Kidney (tissue), 22 donors: Measurements from ENCODE around the gene CDV3. TPM values are rescaled to one million over a fixed set of nuclear protein-coding genes. Genes with fewer than 3 reads are reported as not detected.
"Not testable (repeated sequence)": the region's sequence is repeated elsewhere in the genome, so short reads cannot be mapped to it uniquely, and the experiment has no call there.

Source experiments
- DNase-seq, 5 donors: peaks; one replicate each; pipeline ENCODE4 v3.0.0-alpha.2; 2013 to 2020
- FAIRE-seq: peaks from 2 replicates; lab custom pipeline; 2012; peaks lifted over from hg19 to GRCh38; lab: Jason Lieb, UNC
- H3K27ac ChIP-seq, 2 donors: one replicate each; pipeline ENCODE4 v1.7.0; 2013; ENCODE audit warnings: low read depth in 2 of 2, low read length in 2 of 2, inconsistent platforms in 1 of 2
- H3K27me3 ChIP-seq: one replicate; pipeline ENCODE4 v1.7.1; 2013; ENCODE audit warnings: low read length, inconsistent platforms; ENCODE audit not compliant: control insufficient read depth, insufficient read depth
- H3K36me3 ChIP-seq, 3 donors: one replicate each; pipeline versions ENCODE4 v1.7.0 to v1.7.1; 2013; ENCODE audit warnings: low read length in 3 of 3, control low read depth in 1 of 3, inconsistent platforms in 1 of 3; ENCODE audit not compliant: insufficient read depth in 3 of 3, control insufficient read depth in 2 of 3
- H3K4me1 ChIP-seq, 3 donors: one replicate each; pipeline versions ENCODE4 v1.7.0 to v1.7.1; 2013; ENCODE audit warnings: low read length in 3 of 3, inconsistent platforms in 1 of 3, low read depth in 1 of 3; ENCODE audit not compliant: control insufficient read depth in 2 of 3, insufficient read depth in 2 of 3
- H3K4me3 ChIP-seq, 3 donors: one replicate each; pipeline versions ENCODE4 v1.7.0 to v1.8.1; 2013; ENCODE audit warnings: low read length in 3 of 3, control low read depth in 1 of 3, inconsistent platforms in 1 of 3
- H3K9ac ChIP-seq, 3 donors: one replicate each; pipeline versions ENCODE4 v1.7.0 to v1.7.1; 2013; ENCODE audit warnings: low read length in 3 of 3, control low read depth in 1 of 3, inconsistent platforms in 1 of 3
- H3K9me3 ChIP-seq, 3 donors: one replicate each; pipeline versions ENCODE4 v1.7.0 to v1.7.1; 2013; ENCODE audit warnings: low read length in 3 of 3, control low read depth in 1 of 3, inconsistent platforms in 1 of 3; ENCODE audit not compliant: control insufficient read depth in 2 of 3, insufficient read depth in 1 of 3
- intact Hi-C: fragments of 100-400 bp; cut with DNase I; formaldehyde crosslinking; loops from one replicate; pipeline ENCODE4 v1.11.1; 2022
- long read RNA-seq, 10 donors: library from polyadenylated mRNA in 1 of 10; unstranded in 1 of 10; transcript quantifications; one replicate each; pipeline ENCODE4 v2.0.0 and lab custom pipeline, GENCODE V29; 2021 to 2026
- polyA plus RNA-seq: library from polyadenylated mRNA; stranded (reverse); fragments of 350-450 nt; fragmentation: Illumina TruSeq; extraction: RNeasy Lipid Tissue Mini Kit (QIAGEN cat#74804); gene quantifications from one replicate; pipeline ENCODE4 v1.2.3, GENCODE V29; 2014; ENCODE audit warnings: low read depth, low replicate concordance; ENCODE audit not compliant: insufficient read depth
- total RNA-seq: library from RNA; stranded (reverse); fragmentation: NEBNext Ultra II Directional; extraction: Animal tissue kit (Norgen Biotek cat#: 25700); gene quantifications from one replicate; pipeline ENCODE4 v1.2.1, GENCODE V29; 2021
- TF ChIP-seq, protein P1 (sequence below): IDR thresholded peaks from 3 replicates; pipeline ENCODE4 v1.5.1; 2012; ENCODE audit warnings: mild to moderate bottlenecking, moderate library complexity, borderline replicate concordance; ENCODE audit not compliant: insufficient read depth; ENCODE audit errors: extremely low read depth
- donor health status: control.
- donor health status: control.
- donor health status: control.
- donor health status: control.
- donor health status: control.
- donor health status: DM: yes; HTN: yes; CAD: no.
- donor health status: Normal renal cell carcinoma (clear cell type).

CDV3 gene, protein sequence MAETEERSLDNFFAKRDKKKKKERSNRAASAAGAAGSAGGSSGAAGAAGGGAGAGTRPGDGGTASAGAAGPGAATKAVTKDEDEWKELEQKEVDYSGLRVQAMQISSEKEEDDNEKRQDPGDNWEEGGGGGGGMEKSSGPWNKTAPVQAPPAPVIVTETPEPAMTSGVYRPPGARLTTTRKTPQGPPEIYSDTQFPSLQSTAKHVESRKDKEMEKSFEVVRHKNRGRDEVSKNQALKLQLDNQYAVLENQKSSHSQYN
- 154 TPM for total RNA-seq
- polyA plus RNA-seq = 53.2 TPM
- long read RNA-seq, donor 1, transcript CDV3-203 (5 exons, 955 nt) = major isoform, 9 of 87 reads
- long read RNA-seq, donor 1, partial matches to known transcripts = 75 of 87 reads
- long read RNA-seq, donor 1, other reads (novel, unspliced or antisense) = 0 of 87 reads
- long read RNA-seq, donor 2, transcript CDV3-203 (5 exons, 955 nt) = major isoform, 9 of 10 reads
- long read RNA-seq, donor 2, partial matches to known transcripts = 0 of 10 reads
- long read RNA-seq, donor 2, other reads (novel, unspliced or antisense) = 0 of 10 reads
- long read RNA-seq, donor 3, transcript CDV3-201 (5 exons, 3,307 nt) = minor isoform, 5 of 35 reads
- long read RNA-seq, donor 3, transcript CDV3-203 (5 exons, 955 nt) = major isoform, 15 of 35 reads
- long read RNA-seq, donor 3, partial matches to known transcripts = 13 of 35 reads
- long read RNA-seq, donor 3, other reads (novel, unspliced or antisense) = 0 of 35 reads
- long read RNA-seq, donor 4, transcript CDV3-203 (5 exons, 955 nt) = major isoform, 11 of 186 reads
- long read RNA-seq, donor 4, partial matches to known transcripts = 173 of 186 reads
- long read RNA-seq, donor 4, other reads (novel, unspliced or antisense) = 0 of 186 reads
- long read RNA-seq, donor 5 = 0 reads
- long read RNA-seq, donor 6, transcript CDV3-203 (5 exons, 955 nt) = major isoform, 11 of 14 reads
- long read RNA-seq, donor 6, partial matches to known transcripts = 0 of 14 reads
- long read RNA-seq, donor 6, other reads (novel, unspliced or antisense) = 0 of 14 reads
- long read RNA-seq, donor 7, transcript CDV3-201 (5 exons, 3,307 nt) = minor isoform, 23 of 136 reads
- long read RNA-seq, donor 7, transcript CDV3-203 (5 exons, 955 nt) = major isoform, 53 of 136 reads
- long read RNA-seq, donor 7, partial matches to known transcripts = 22 of 136 reads
- long read RNA-seq, donor 7, other reads (novel, unspliced or antisense) = 36 of 136 reads
- long read RNA-seq, donor 8, transcript CDV3-203 (5 exons, 955 nt) = major isoform, 14 of 30 reads
- long read RNA-seq, donor 8, partial matches to known transcripts = 14 of 30 reads
- long read RNA-seq, donor 8, other reads (novel, unspliced or antisense) = 0 of 30 reads
- long read RNA-seq, donor 9, transcript CDV3-203 (5 exons, 955 nt) = major isoform, 8 of 8 reads
- long read RNA-seq, donor 9, partial matches to known transcripts = 0 of 8 reads
- long read RNA-seq, donor 9, other reads (novel, unspliced or antisense) = 0 of 8 reads
- long read RNA-seq, donor 10, transcript CDV3-203 (5 exons, 955 nt) = major isoform, 14 of 29 reads
- long read RNA-seq, donor 10, partial matches to known transcripts = 12 of 29 reads
- long read RNA-seq, donor 10, other reads (novel, unspliced or antisense) = 0 of 29 reads

- DNase-seq = peak in 1 of 5 donors; percentile 89
- Histone ChIP-seq H3K9me3 (no peaks in the 10 kb centered on the region), H3K27ac (peak within 1 kb of the TSS; percentile 95), H3K4me1 (peaks cover 0 to 19% (median 18%) of the 10 kb centered on the region in 3 donors), H3K4me3 (peak within 1 kb of the TSS; percentile 83 to 95 (median 91)), H3K36me3 (peaks cover 0 to 9% (median 5%) of the 10 kb centered on the region in 3 donors), H3K9ac (peak within 1 kb of the TSS; percentile 76 to 97 (median 92)), H3K27me3 (no peaks in the 10 kb centered on the region)
- intact Hi-C loops = no loop called here
- no peak for FAIRE-seq
- TF ChIP-seq, protein P1, sequence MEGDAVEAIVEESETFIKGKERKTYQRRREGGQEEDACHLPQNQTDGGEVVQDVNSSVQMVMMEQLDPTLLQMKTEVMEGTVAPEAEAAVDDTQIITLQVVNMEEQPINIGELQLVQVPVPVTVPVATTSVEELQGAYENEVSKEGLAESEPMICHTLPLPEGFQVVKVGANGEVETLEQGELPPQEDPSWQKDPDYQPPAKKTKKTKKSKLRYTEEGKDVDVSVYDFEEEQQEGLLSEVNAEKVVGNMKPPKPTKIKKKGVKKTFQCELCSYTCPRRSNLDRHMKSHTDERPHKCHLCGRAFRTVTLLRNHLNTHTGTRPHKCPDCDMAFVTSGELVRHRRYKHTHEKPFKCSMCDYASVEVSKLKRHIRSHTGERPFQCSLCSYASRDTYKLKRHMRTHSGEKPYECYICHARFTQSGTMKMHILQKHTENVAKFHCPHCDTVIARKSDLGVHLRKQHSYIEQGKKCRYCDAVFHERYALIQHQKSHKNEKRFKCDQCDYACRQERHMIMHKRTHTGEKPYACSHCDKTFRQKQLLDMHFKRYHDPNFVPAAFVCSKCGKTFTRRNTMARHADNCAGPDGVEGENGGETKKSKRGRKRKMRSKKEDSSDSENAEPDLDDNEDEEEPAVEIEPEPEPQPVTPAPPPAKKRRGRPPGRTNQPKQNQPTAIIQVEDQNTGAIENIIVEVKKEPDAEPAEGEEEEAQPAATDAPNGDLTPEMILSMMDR = no peak
Measured at GRCh38 chr3:133573629-133574194, at the start of gene CDV3. Gene CDV3 (plus strand): TSS chr3:133573686. CDS start chr3:133574045, 359 bp downstream.

GRCh38 chr3:133523758-133524157 lies 49.7 kb upstream of the CDV3 start:
- H3K4me3 ChIP-seq, H3K4me1 ChIP-seq, DNase-seq, H3K9me3 ChIP-seq, intact Hi-C loops, H3K27me3 ChIP-seq, H3K36me3 ChIP-seq, H3K9ac ChIP-seq, H3K27ac ChIP-seq, FAIRE-seq: not testable (repeated sequence)

DNA sequence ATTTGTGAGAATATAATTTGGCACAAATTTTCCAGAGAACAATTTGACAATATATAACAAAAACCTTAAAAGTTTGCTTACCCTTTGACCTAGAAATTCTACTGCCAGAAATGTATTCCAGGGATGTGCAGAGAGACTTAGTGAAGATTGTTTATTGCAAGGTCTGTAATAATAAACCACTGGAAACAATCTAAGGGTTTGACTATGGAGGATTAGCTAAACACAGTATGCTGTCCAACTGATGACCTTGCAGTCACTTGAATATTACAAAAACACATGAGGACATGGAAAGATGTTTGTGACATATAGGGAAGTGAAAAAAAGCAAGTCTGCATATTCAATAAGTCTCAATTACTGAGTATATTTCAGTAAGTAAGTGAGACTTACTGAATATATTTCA lies 48.1 kb upstream of the CDV3 start:
- Histone ChIP-seq H3K36me3 (no peaks in the 10 kb centered on the region), H3K4me1 (no peaks in the 10 kb centered on the region), H3K9me3 (peaks cover 0 to 4% (median 0%) of the 10 kb centered on the region in 3 donors), H3K27me3 (no peaks in the 10 kb centered on the region), H3K9ac (no peak overlapping the region), H3K27ac (no peak overlapping the region), H3K4me3 (no peak overlapping the region)
- TF ChIP-seq, protein P1 = no peak
- FAIRE-seq (no peak), DNase-seq (no peak)
- intact Hi-C loops = no loop called here
